ENCODE measurements around the gene NTRK3. TPM values are rescaled to one million over a fixed set of nuclear protein-coding genes. Genes with fewer than 3 reads are reported as not detected.

NTRK3 gene
- total RNA-seq, 4 donors from 2014 or later: 0.51 to 22.2 (median 10.1) TPM

GRCh38 chr15:87917480-87917879, 339.1 kb downstream of the NTRK3 start:
- TF ChIP-seq CTCF (IDR thresholded peaks at IDR 0.05; ENCODE audit: low read depth): no peak

GRCh38 chr15:87916208-87916607, 340.3 kb downstream of the NTRK3 start:
- no peak for TF ChIP-seq CTCF (IDR thresholded peaks at IDR 0.05; ENCODE audit: low read depth)

- TF ChIP-seq CTCF (IDR thresholded peaks at IDR 0.05; ENCODE audit: low read depth): no peak
Observed at GRCh38 chr15:87910301-87910700, 346.2 kb downstream of the NTRK3 start.

GRCh38 chr15:87907676-87908446, 348.7 kb downstream of the NTRK3 start:
- TF ChIP-seq CTCF (IDR thresholded peaks at IDR 0.05; ENCODE audit: low read depth): no peak

- TF ChIP-seq CTCF (IDR thresholded peaks at IDR 0.05; ENCODE audit: low read depth): no peak
Observed at GRCh38 chr15:87906444-87906843, 350.1 kb downstream of the NTRK3 start.

- no peak for TF ChIP-seq CTCF (IDR thresholded peaks at IDR 0.05; ENCODE audit: low read depth)
Observed at GRCh38 chr15:87902772-87903426, 353.6 kb downstream of the NTRK3 start.

GRCh38 chr15:87901926-87902690, 354.4 kb downstream of the NTRK3 start:
- TF ChIP-seq CTCF (IDR thresholded peaks at IDR 0.05; ENCODE audit: low read depth): no peak
